ENCODE measurements around the gene ITGA11.
"Not testable (repeated sequence)": the region's sequence is repeated elsewhere in the genome, so short reads cannot be mapped to it uniquely, and the experiment has no call there.

Gene ITGA11

DNA sequence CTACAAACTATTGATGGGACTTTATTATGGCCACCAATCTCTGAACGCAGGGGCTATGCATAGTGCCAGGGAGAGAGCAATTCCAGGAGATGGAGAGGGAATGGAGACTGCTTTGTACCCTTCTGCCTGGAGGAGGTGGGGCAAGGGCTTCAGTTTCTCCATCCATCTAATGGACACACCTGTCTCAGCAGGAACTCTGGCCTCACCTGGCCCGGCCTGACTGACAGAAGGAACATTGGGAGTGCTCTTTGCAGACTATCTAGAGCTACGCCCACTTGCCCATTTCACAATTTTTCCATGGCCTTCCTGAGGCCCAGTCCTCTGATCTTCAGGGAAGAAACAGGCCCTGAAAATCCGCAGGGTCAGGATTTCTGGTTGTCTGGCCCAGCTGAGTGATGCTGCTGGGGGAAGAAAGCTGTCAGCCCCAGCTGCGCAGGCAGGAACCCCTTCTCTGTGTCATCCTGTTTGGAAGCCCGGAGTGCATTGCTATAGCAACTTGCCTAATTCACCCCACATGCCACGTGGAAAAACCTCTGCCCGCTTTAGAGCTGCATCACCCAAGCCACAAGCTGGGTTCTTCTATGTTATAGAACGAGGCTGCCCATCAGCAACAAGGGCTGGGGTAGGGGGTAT, 6.4 kb downstream of the ITGA11 start:
- no peak for DNase-seq (ENCODE audit: low read depth)

- no peak for DNase-seq (ENCODE audit: low read depth)
Measured at GRCh38 chr15:68424754-68425390, 7.1 kb downstream of the ITGA11 start.

DNA sequence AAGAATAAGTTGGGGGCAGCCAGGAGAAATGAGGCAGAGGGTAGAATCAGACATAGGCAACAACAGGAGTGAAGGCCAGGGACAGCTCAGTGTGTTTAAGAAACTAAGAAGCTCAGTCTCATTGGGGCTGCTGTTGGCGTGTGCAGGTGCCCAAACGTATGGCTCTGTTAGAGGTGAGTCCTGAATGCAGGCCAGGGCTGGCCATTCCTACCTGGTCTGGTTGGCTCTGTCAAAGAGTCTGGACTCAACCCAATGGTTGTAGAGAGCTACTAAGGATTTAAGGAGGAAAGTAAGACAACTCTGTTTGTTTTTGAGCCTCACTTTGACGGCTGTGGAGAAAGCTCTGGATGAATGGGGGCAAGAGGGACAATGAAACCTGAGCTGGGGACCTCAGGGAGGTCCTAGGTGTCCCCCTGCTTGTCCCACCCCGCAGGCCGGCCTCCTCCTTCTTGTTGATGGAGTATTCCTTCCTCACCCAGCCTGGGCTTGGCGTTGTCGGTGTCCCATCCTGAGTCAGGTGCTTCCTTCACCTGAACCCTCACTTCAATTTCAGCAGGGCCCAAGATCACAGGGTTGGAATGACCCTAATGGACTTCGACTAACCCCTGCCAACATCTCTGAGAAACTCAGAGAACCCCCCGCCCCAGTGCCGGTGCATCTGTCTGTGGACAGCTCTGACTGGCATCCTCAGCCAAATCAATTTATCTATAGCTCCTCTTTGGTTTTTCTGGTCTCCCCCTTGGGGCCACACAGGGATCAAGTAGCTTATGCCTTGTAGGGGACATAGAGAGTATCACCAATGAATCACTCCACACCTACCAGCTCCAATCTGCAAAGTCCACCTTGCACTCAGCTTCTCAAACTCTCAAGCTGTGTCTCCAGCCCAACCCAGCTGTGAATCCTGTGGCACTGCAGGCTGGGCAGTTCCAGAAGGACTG, 8.3 kb downstream of the ITGA11 start:
- no peak for DNase-seq (ENCODE audit: low read depth)

DNA sequence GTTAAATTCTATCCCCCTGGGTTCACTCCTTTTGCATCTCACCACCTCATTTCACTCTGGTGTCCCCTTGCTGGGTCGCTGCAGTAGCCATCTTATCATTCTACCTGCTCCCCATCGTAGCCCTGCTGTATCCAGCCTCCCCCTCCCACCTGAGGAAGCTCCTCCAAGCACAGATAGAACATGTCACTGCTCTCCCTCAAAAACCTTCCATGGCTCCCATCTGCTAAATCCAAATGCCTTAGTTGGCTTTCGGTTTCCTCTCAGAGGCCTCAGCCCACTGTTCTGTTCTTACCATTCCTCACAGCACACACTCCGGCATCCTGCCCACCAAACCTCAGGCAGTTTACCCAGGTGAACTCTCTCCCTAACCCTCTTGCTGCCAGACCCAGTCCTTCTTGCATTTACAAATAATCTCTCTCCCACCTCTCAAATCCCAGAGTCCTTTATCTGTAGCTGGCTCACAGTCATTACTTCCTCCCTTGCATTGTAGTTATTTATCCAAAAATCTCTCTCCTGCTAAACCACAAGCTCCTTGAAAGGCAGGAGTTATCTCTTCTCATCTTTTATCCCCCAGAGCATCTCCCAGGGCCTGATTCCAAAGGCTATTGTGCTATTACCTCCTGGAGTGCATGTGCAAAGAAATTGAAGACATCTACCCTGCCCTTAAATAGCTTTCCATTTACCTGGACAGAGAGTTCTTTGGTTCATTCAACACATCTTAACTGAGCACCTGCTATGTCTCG, 9.4 kb downstream of the ITGA11 start:
- DNase-seq (ENCODE audit: low read depth): not testable (repeated sequence)

DNA sequence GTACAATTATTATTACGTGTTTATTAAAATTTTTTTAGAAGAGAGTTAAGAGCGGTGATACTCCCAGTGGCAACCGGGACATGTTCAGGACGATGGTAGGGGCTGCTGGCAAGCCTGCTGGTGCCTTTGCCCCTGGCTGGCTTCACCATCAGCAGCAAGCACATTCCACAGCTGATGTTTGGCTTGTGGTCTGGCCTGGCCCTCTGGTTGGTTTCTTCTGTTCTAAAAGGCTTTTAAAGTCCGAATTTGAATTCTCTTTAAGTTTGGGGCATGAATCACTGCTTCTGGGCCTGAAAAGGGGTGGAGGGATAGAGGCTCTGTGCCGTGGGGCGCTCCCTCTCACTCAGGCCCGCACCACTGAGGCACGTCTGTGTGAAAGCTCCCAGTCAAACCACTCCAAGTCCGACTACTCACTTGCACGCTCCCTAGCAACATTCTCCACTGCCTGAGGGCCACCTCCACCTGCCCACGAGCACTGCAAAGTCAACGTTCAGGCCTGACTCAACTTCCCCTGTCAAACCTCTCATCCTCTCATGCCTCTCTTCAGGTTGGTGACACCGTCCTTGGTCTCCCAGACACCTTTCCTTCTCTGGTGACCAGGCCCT, 10.1 kb downstream of the ITGA11 start:
- DNase-seq (ENCODE audit: low read depth): no peak

GRCh38 chr15:68421115-68421551, 10.8 kb downstream of the ITGA11 start:
- no peak for DNase-seq (ENCODE audit: low read depth)

GRCh38 chr15:68420186-68420684, 11.7 kb downstream of the ITGA11 start:
- no peak for DNase-seq (ENCODE audit: low read depth)

DNA sequence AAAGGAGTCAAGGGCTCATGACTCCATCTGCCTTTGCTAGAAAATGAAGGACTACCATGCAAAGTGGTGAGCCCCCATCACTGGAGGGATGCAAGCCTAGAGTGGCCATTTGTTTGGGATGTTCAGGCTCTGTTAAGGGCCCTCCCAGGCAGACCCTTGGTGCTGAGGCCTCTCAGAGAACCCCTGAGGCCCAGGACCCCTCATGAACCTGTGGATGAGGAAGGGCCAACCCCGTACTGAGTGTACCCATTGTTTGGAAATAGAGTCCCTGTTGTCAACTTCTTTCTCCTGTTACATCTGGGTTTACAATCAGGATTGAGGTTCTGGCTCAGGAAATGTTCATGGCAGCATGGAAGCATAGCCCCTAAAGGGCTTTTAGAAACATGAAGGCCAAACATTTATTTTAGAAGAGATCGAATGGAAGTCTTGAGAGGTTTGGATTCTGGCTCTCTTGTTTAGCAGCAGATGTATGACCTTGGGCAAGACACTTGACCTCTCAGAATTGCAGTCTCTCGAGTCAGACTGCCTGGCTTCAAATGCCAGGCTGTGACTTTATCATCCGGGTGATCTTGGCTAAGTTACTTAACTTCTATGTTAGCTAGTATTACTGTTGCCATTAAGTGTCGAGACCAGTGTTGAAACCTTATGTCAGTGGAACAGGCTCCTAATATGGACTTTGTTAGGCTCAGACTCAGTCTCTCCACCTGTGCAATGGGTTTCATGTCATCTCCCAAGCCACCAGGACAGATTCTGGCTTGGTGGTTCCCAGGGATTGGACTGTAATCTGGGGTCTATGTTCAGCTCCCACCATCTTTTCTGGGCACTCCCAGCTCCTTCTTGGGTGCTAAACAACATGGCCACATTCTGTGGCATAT, 12.4 kb downstream of the ITGA11 start:
- no peak for DNase-seq (ENCODE audit: low read depth)

- no peak for DNase-seq (ENCODE audit: low read depth)
Measured at GRCh38 chr15:68418611-68419161, 13.3 kb downstream of the ITGA11 start.

- DNase-seq (ENCODE audit: low read depth): no peak
Measured at GRCh38 chr15:68417897-68418296, 14.1 kb downstream of the ITGA11 start.

- no peak for DNase-seq (ENCODE audit: low read depth)
Measured at GRCh38 chr15:68417051-68417450, 14.9 kb downstream of the ITGA11 start.

GRCh38 chr15:68416158-68416535, 15.8 kb downstream of the ITGA11 start:
- no peak for DNase-seq (ENCODE audit: low read depth)

DNA sequence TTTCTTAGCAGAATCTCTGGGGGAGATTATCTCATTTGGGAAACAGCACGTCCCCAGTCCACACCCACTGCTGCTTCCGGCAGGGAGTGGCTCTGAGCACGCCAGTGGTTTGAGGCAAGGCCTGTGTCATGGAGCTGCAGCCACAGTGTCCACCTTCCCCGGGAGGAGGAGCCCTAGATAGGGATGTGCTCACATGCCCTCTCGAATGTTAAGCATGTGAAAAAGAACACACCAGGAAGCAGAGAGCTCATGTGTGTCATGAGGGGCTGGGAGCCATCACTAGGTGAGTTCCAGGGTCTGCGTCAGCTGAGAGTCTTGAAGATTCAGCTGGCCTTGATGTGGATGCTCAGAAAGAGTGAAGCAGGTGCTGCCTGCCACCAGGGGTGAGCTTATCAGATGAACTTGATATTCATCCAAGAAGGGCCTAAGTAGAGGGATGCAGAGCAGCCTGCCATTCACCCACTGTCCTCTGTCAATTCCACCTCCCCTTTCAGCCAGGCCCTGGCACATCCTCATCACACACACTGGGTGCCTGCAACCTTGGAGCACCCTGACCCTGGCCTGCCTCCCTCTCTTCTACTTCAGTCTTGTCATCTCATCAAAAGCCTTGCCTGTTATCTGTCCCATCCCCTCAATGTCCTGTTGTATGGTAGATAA, 16.3 kb downstream of the ITGA11 start:
- DNase-seq (ENCODE audit: low read depth): no peak

DNA sequence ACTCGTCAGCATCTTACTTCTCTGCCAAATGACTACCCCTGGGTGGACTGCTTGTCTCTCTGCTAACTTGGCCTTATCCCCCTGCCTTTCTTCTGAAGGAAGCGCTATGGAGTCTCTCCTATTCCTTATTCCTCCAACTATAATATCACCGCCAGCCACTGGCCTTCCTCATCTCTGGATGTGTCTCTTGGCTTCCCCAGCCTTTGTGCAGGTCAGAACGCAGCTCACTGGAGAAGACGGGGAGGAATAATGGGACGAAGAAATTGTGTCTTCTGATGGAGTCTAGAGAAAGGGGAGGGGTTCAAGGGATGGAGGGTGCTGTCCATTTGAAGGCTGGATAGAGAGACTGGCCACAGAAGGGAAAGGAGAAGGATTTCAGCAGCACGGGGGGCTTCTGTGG, 16.9 kb downstream of the ITGA11 start:
- DNase-seq (ENCODE audit: low read depth): no peak

DNA sequence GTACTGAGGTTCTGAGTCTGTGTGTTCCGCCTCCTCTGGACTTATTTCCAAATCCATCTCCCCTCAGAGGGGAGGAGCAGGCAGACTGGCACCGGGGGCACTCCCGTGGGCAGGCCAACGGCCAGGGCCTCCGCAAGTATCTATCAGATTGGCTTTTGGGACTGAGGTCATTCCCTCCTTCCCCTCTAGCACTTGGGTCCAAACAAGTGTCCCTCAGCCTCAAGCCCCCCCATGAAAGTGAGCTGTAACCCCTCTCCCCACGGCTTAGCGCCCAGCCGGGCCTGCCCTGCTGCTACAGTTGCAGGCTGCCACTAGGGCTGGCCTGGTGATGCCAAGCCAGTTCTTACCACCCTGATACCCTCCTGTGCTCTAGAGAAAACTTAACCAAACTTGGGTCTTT, 17.4 kb downstream of the ITGA11 start:
- no peak for DNase-seq (ENCODE audit: low read depth)

- DNase-seq (ENCODE audit: low read depth): no peak
Measured at GRCh38 chr15:68414206-68414555, 17.8 kb downstream of the ITGA11 start.

- no peak for DNase-seq (ENCODE audit: low read depth)
Measured at GRCh38 chr15:68413363-68414205, 18.4 kb downstream of the ITGA11 start.

DNA sequence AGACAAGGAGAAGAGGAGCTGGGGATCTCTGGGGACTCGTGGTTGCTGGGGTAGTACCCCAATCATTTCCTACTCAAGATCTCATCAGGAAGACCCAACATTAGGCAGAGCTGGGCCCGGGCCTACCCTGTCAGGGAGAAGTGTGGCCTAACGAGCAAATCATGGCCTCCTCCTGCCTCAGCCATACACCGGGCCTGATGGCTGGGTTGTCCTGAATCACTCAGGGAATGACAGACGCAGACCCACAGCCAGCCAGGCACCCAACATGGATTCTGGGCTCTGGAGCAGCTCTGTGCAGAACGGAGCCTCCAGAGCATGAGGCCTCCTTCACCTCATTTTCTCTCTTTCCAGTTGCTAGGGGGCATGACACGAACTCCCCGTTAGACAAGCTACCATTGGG, 19.7 kb downstream of the ITGA11 start:
- DNase-seq (ENCODE audit: low read depth): no peak

DNA sequence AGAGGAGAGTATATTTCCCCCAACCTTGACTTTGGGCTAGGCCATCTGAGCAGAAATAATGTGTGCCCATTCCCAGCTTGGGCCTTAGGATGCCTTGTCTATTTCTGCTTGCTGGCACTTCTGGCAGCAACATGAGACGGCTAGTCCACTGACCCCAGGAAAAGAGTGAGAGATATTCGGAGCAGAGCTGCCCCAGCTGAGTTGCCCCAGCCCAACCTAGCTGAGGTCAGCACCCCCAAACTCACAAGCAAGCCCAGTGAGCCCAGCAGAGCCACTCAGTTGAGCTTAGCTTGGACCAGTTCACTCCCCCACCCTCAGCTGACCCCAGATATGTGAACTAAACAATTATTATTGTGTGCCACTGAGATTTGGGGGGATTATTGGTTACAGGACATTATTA, 20.2 kb downstream of the ITGA11 start:
- no peak for DNase-seq (ENCODE audit: low read depth)
